ENCODE measurements around the gene CNKSR1.

CNKSR1 gene

GRCh38 chr1:26161415-26162219, 15.7 kb upstream of the CNKSR1 start:
- H3K4me3 ChIP-seq (ENCODE audit: low read depth, low read length) = peak overlapping the region; percentile 58
- no peaks in the 10 kb centered on the region for H3K36me3 ChIP-seq (ENCODE audit: control insufficient read depth, insufficient read depth, low read length)
- H3K4me1 ChIP-seq (ENCODE audit: control insufficient read depth, insufficient read depth, low read length) = peaks cover 32% of the 10 kb centered on the region
- no peaks in the 10 kb centered on the region for H3K9me3 ChIP-seq (ENCODE audit: control insufficient read depth, insufficient read depth, low read length)
- 0 out of 2 replicates have a peak overlapping the region, but pooled peaks have one; percentile 32 for H3K9ac ChIP-seq (ENCODE audit: low read depth, low read length)
- peaks cover 80% of the 10 kb centered on the region for H3K27me3 ChIP-seq (ENCODE audit: control insufficient read depth, insufficient read depth, low read length)
- H3K27ac ChIP-seq (ENCODE audit: low read depth, low read length) = no peak overlapping the region

- peak overlapping the region; percentile 58 for H3K4me3 ChIP-seq (ENCODE audit: low read depth, low read length)
- no peaks in the 10 kb centered on the region for H3K9me3 ChIP-seq (ENCODE audit: control insufficient read depth, insufficient read depth, low read length)
- H3K27me3 ChIP-seq (ENCODE audit: control insufficient read depth, insufficient read depth, low read length) = peaks cover 74% of the 10 kb centered on the region
- H3K4me1 ChIP-seq (ENCODE audit: control insufficient read depth, insufficient read depth, low read length) = peaks cover 27% of the 10 kb centered on the region
- no peaks in the 10 kb centered on the region for H3K36me3 ChIP-seq (ENCODE audit: control insufficient read depth, insufficient read depth, low read length)
- no peak overlapping the region for H3K9ac ChIP-seq (ENCODE audit: low read depth, low read length)
- H3K27ac ChIP-seq (ENCODE audit: low read depth, low read length) = no peak overlapping the region
Measured at GRCh38 chr1:26162220-26162709, 15.0 kb upstream of the CNKSR1 start.

GRCh38 chr1:26163684-26164035, 13.6 kb upstream of the CNKSR1 start:
- no peak overlapping the region for H3K27ac ChIP-seq (ENCODE audit: low read depth, low read length)
- H3K27me3 ChIP-seq (ENCODE audit: control insufficient read depth, insufficient read depth, low read length) = peaks cover 60% of the 10 kb centered on the region
- no peak overlapping the region for H3K9ac ChIP-seq (ENCODE audit: low read depth, low read length)
- H3K36me3 ChIP-seq (ENCODE audit: control insufficient read depth, insufficient read depth, low read length) = no peaks in the 10 kb centered on the region
- H3K4me1 ChIP-seq (ENCODE audit: control insufficient read depth, insufficient read depth, low read length) = peaks cover 27% of the 10 kb centered on the region
- no peaks in the 10 kb centered on the region for H3K9me3 ChIP-seq (ENCODE audit: control insufficient read depth, insufficient read depth, low read length)
- no peak overlapping the region; the same call in 1 of the 2 replicates for H3K4me3 ChIP-seq (ENCODE audit: low read depth, low read length)

GRCh38 chr1:26164036-26164860, 13.0 kb upstream of the CNKSR1 start:
- Histone ChIP-seq H3K27me3 (ENCODE audit: control insufficient read depth, insufficient read depth, low read length) (peaks cover 54% of the 10 kb centered on the region), H3K36me3 (ENCODE audit: control insufficient read depth, insufficient read depth, low read length) (no peaks in the 10 kb centered on the region), H3K4me3 (ENCODE audit: low read depth, low read length) (peak overlapping the region; percentile 57), H3K9ac (ENCODE audit: low read depth, low read length) (no peak overlapping the region), H3K27ac (ENCODE audit: low read depth, low read length) (peak overlapping the region; percentile 35), H3K4me1 (ENCODE audit: control insufficient read depth, insufficient read depth, low read length) (peaks cover 24% of the 10 kb centered on the region), H3K9me3 (ENCODE audit: control insufficient read depth, insufficient read depth, low read length) (no peaks in the 10 kb centered on the region)

GRCh38 chr1:26164861-26165842, 12.1 kb upstream of the CNKSR1 start:
- Histone ChIP-seq H3K9ac (ENCODE audit: low read depth, low read length) (no peak overlapping the region), H3K27me3 (ENCODE audit: control insufficient read depth, insufficient read depth, low read length) (peaks cover 47% of the 10 kb centered on the region), H3K4me3 (ENCODE audit: low read depth, low read length) (peak overlapping the region; percentile 57), H3K27ac (ENCODE audit: low read depth, low read length) (peak overlapping the region; percentile 35), H3K9me3 (ENCODE audit: control insufficient read depth, insufficient read depth, low read length) (no peaks in the 10 kb centered on the region), H3K36me3 (ENCODE audit: control insufficient read depth, insufficient read depth, low read length) (no peaks in the 10 kb centered on the region), H3K4me1 (ENCODE audit: control insufficient read depth, insufficient read depth, low read length) (peaks cover 25% of the 10 kb centered on the region)

- no peak overlapping the region for H3K4me3 ChIP-seq (ENCODE audit: low read depth, low read length)
- H3K9ac ChIP-seq (ENCODE audit: low read depth, low read length) = no peak overlapping the region
- peaks cover 30% of the 10 kb centered on the region for H3K27me3 ChIP-seq (ENCODE audit: control insufficient read depth, insufficient read depth, low read length)
- no peaks in the 10 kb centered on the region for H3K9me3 ChIP-seq (ENCODE audit: control insufficient read depth, insufficient read depth, low read length)
- H3K4me1 ChIP-seq (ENCODE audit: control insufficient read depth, insufficient read depth, low read length) = peaks cover 18% of the 10 kb centered on the region
- H3K36me3 ChIP-seq (ENCODE audit: control insufficient read depth, insufficient read depth, low read length) = peaks cover 8% of the 10 kb centered on the region
- H3K27ac ChIP-seq (ENCODE audit: low read depth, low read length) = no peak overlapping the region
Measured at GRCh38 chr1:26166719-26167281, 10.5 kb upstream of the CNKSR1 start.

- Histone ChIP-seq H3K36me3 (ENCODE audit: control insufficient read depth, insufficient read depth, low read length) (peaks cover 8% of the 10 kb centered on the region), H3K9ac (ENCODE audit: low read depth, low read length) (peak within 1 kb of the TSS; percentile 78), H3K9me3 (ENCODE audit: control insufficient read depth, insufficient read depth, low read length) (no peaks in the 10 kb centered on the region), H3K27me3 (ENCODE audit: control insufficient read depth, insufficient read depth, low read length) (peaks cover 13% of the 10 kb centered on the region), H3K27ac (ENCODE audit: low read depth, low read length) (peak within 1 kb of the TSS; percentile 72), H3K4me1 (ENCODE audit: control insufficient read depth, insufficient read depth, low read length) (peaks cover 18% of the 10 kb centered on the region), H3K4me3 (ENCODE audit: low read depth, low read length) (peak within 1 kb of the TSS; percentile 83)
Measured at GRCh38 chr1:26168410-26169197, 8.7 kb upstream of the CNKSR1 start, which contains the start of gene C1orf232. TSS of gene C1orf232 (minus strand) at chr1:26168963. CDS start at chr1:26168499, 464 bp downstream.

GRCh38 chr1:26169198-26169554, 8.1 kb upstream of the CNKSR1 start:
- 0 out of 2 replicates have a peak, but pooled peaks cover 8% of the 10 kb centered on the region for H3K27me3 ChIP-seq (ENCODE audit: control insufficient read depth, insufficient read depth, low read length)
- H3K36me3 ChIP-seq (ENCODE audit: control insufficient read depth, insufficient read depth, low read length) = peaks cover 8% of the 10 kb centered on the region
- H3K4me3 ChIP-seq (ENCODE audit: low read depth, low read length) = peak overlapping the region; percentile 83; the same call in 1 of the 2 replicates
- no peak overlapping the region for H3K27ac ChIP-seq (ENCODE audit: low read depth, low read length)
- no peak overlapping the region for H3K9ac ChIP-seq (ENCODE audit: low read depth, low read length)
- peaks cover 18% of the 10 kb centered on the region for H3K4me1 ChIP-seq (ENCODE audit: control insufficient read depth, insufficient read depth, low read length)
- no peaks in the 10 kb centered on the region for H3K9me3 ChIP-seq (ENCODE audit: control insufficient read depth, insufficient read depth, low read length)

GRCh38 chr1:26169669-26170471, 7.4 kb upstream of the CNKSR1 start, which contains the start of gene ZNF593:
TSS of gene ZNF593 (plus strand) at chr1:26169908. CDS start at chr1:26169984, 76 bp downstream.
- Histone ChIP-seq H3K4me1 (ENCODE audit: control insufficient read depth, insufficient read depth, low read length) (peaks cover 18% of the 10 kb centered on the region), H3K36me3 (ENCODE audit: control insufficient read depth, insufficient read depth, low read length) (peaks cover 8% of the 10 kb centered on the region), H3K9me3 (ENCODE audit: control insufficient read depth, insufficient read depth, low read length) (no peaks in the 10 kb centered on the region), H3K27ac (ENCODE audit: low read depth, low read length) (peak within 1 kb of the TSS; percentile 72), H3K4me3 (ENCODE audit: low read depth, low read length) (peak within 1 kb of the TSS; percentile 83), H3K9ac (ENCODE audit: low read depth, low read length) (peak within 1 kb of the TSS; percentile 78), H3K27me3 (ENCODE audit: control insufficient read depth, insufficient read depth, low read length) (0 out of 2 replicates have a peak, but pooled peaks cover 8% of the 10 kb centered on the region)
